Smooth muscle cell (in vitro differentiated cells): ENCODE data around the gene PRKG1. TPM values are rescaled to one million over a fixed set of nuclear protein-coding genes. Genes with fewer than 3 reads are reported as not detected.
A peak's percentile ranks its signal among the peaks of the same experiment; 100 is the strongest.

Experiments used
- DNase-seq: peaks from one replicate; lab custom pipeline; 2025; ENCODE audit not compliant: unreplicated experiment; lab: John Stamatoyannopoulos, UW
- H2AFZ ChIP-seq: fragments of 200-600 bp; sonication (generic); 2 replicates; pipeline ENCODE4 v1.6.0; 2016; ENCODE audit warnings: antibody characterized with exemption, low read depth, mild to moderate bottlenecking
- H3F3A ChIP-seq: fragments of 200-600 bp; sonication (generic); 2 replicates; pipeline ENCODE4 v1.6.0; 2017; ENCODE audit warnings: antibody characterized with exemption, low read depth
- H3K27ac ChIP-seq: fragments of 200-600 bp; sonication (generic); 2 replicates; pipeline ENCODE4 v1.5.1; 2016; ENCODE audit warnings: low read depth, mild to moderate bottlenecking
- H3K27me3 ChIP-seq: fragments of 200-600 bp; sonication (generic); 2 replicates; pipeline ENCODE4 v1.6.1; 2016; ENCODE audit warnings: low read depth, mild to moderate bottlenecking
- H3K36me3 ChIP-seq: fragments of 200-600 bp; sonication (generic); 2 replicates; pipeline ENCODE4 v1.5.1; 2016; ENCODE audit warnings: low read depth
- H3K4me1 ChIP-seq: fragments of 200-600 bp; sonication (generic); 2 replicates; pipeline ENCODE4 v1.5.1; 2016; ENCODE audit warnings: low read depth
- H3K4me2 ChIP-seq: fragments of 200-600 bp; sonication (generic); 2 replicates; pipeline ENCODE4 v1.6.0; 2016; ENCODE audit warnings: mild to moderate bottlenecking
- H3K4me3 ChIP-seq: fragments of 200-600 bp; sonication (generic); 2 replicates; pipeline ENCODE4 v1.5.1; 2016; ENCODE audit warnings: mild to moderate bottlenecking
- H3K79me2 ChIP-seq: fragments of 200-600 bp; sonication (generic); 2 replicates; pipeline ENCODE4 v1.6.0; 2016; ENCODE audit warnings: low read depth, mild to moderate bottlenecking
- H3K9ac ChIP-seq: fragments of 200-600 bp; sonication (generic); 2 replicates; pipeline ENCODE4 v1.6.0; 2016; ENCODE audit warnings: low read depth
- H3K9me3 ChIP-seq: fragments of 200-600 bp; sonication (generic); replicated peaks from 2 replicates; pipeline ENCODE4 v1.5.1; 2016; ENCODE audit warnings: low read depth
- H4K20me1 ChIP-seq: fragments of 200-600 bp; sonication (generic); 2 replicates; pipeline ENCODE4 v1.6.0; 2016; ENCODE audit warnings: low read depth
- WGBS: methylation state at CpG from one replicate; pipeline ENCODE4 v1.1.7; 2016; ENCODE audit warnings: low lambda C conversion rate; 5-methylcytosine and 5-hydroxymethylcytosine counted together
- polyA plus RNA-seq: library from polyadenylated mRNA; unstranded; fragments of >200 nt; fragmentation: Nextera tagmentation; extraction: Ambion mirVana; gene quantifications from 2 replicates; pipeline ENCODE4 v1.2.1, GENCODE V29; 2016
- total RNA-seq: library from RNA; depleted of rRNA; stranded (reverse); fragments of >200 nt; gene quantifications from 2 replicates; pipeline ENCODE4 v1.2.3, GENCODE V29; 2014
- TF ChIP-seq, protein P1 (sequence below): fragments of 200-600 bp; sonication (generic); IDR thresholded peaks from 2 replicates; pipeline ENCODE4 v1.5.1; 2017; ENCODE audit warnings: borderline replicate concordance, mild to moderate bottlenecking, antibody characterized with exemption; ENCODE audit not compliant: insufficient read depth, poor library complexity, severe bottlenecking

Gene PRKG1
- total and polyA plus RNA-seq, 2 experiments from 2014 or later, result 7.2 to 13.4 TPM

DNA sequence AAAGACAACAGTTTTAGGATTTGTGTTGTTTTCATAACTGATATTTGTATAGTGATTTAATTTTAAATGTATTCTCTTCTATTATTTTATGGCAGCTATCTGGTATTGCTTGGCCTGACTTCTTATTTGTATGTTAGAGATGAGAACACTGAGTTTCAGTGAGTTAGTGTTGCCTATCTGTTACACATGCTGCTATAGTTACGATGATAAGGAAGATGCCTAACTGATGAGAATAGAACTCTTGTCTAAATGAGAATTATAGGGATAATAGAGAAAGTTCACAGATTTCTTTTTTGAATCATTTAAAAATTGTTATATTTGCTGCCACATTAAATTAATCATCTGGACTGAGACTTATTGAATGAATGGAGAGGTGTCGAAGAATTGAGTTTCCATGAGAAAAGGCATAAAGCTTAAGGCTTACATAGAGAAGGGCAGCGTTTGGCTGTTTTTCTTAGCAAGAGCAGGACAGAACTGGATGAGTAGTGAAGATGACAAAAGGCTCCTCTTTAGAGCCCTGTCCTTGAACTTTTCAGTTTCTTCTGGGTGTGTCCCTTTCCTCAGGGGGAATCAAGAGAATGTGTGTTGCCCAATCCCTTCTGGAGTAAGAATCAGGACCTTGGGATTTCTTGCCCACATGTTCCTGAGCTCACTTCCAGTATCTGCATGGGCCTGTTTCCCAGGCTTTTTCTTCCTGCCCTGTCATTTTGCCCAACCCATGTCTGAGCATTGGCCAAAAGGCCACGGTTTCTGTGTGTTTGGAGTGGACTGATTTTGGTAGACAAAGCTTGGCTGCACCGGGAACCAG, 820.7 kb downstream of the PRKG1 start:
- WGBS, result 81% methylated on average over 5 of the region's 5 CpGs
- H3K9ac ChIP-seq, result peak overlapping the region; percentile 39
- TF ChIP-seq, protein P1, sequence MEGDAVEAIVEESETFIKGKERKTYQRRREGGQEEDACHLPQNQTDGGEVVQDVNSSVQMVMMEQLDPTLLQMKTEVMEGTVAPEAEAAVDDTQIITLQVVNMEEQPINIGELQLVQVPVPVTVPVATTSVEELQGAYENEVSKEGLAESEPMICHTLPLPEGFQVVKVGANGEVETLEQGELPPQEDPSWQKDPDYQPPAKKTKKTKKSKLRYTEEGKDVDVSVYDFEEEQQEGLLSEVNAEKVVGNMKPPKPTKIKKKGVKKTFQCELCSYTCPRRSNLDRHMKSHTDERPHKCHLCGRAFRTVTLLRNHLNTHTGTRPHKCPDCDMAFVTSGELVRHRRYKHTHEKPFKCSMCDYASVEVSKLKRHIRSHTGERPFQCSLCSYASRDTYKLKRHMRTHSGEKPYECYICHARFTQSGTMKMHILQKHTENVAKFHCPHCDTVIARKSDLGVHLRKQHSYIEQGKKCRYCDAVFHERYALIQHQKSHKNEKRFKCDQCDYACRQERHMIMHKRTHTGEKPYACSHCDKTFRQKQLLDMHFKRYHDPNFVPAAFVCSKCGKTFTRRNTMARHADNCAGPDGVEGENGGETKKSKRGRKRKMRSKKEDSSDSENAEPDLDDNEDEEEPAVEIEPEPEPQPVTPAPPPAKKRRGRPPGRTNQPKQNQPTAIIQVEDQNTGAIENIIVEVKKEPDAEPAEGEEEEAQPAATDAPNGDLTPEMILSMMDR, result no peak

DNA sequence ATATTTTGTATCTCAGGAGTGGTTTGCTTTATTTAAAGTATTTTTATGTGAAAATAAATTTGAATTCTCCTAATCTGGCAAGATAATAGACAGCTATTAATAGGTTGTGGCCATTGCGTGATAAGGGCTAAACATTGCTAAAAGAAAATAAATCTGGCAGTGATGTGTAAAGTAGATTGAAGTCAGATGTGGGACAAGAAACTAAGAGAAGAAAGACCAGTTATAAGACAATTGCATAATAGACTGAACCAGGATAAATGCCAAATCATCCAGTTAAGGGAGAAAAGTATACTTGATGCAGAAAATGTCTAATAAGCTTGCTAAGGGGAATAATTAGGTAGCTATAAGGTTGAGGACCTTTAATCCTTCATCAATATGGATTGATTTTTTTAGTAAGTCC, 822.6 kb downstream of the PRKG1 start:
- Histone ChIP-seq H2AFZ (no peak overlapping the region), H3K4me2 (no peak overlapping the region), H3K27ac (no peak overlapping the region), H3K36me3 (no peaks in the 10 kb centered on the region), H3K4me3 (no peak overlapping the region), H3F3A (no peaks in the 10 kb centered on the region), H3K9ac (no peak overlapping the region), H4K20me1 (no peaks in the 10 kb centered on the region), H3K79me2 (no peaks in the 10 kb centered on the region), H3K4me1 (peaks cover 9% of the 10 kb centered on the region), H3K9me3 (no peaks in the 10 kb centered on the region), H3K27me3 (no peaks in the 10 kb centered on the region)
- DNase-seq, result no peak
- TF ChIP-seq, protein P1, result no peak
- WGBS, result 60% methylated on average over 1 of the region's 1 CpG

More for the DNA sequence above, 820.7 kb downstream of the PRKG1 start:
- Histone ChIP-seq H3K27ac (peak overlapping the region; percentile 72), H2AFZ (no peak overlapping the region), H3K9me3 (no peaks in the 10 kb centered on the region), H4K20me1 (no peaks in the 10 kb centered on the region), H3K4me3 (no peak overlapping the region), H3F3A (no peaks in the 10 kb centered on the region), H3K4me2 (peak overlapping the region; percentile 19), H3K79me2 (no peaks in the 10 kb centered on the region), H3K27me3 (no peaks in the 10 kb centered on the region), H3K36me3 (no peaks in the 10 kb centered on the region), H3K4me1 (peaks cover 9% of the 10 kb centered on the region)
- no peak for DNase-seq

DNA sequence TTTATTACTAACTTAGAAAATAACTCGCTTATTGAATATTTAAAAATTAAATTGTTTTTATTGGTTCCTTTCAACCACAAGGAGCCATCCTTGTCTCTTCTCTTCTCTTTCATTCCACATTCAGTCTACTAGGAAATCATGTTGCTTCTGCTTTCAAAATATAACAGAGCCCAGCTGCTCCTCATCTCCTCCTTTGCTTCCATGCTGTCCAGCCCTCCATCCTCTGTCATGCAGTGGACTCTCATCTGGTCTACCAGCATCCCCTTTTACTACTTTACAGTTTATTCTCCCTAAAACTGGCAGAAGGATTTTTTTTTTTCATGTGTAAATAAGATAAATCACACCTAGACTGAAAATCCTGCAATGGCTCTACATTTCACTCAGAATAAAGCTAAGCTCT, 823.3 kb downstream of the PRKG1 start:
- H3K36me3 ChIP-seq, result no peaks in the 10 kb centered on the region
- no peaks in the 10 kb centered on the region for H3K9me3 ChIP-seq
- no peak overlapping the region for H2AFZ ChIP-seq
- 100% methylated on average over 1 of the region's 1 CpG for WGBS
- no peaks in the 10 kb centered on the region for H3K79me2 ChIP-seq
- H4K20me1 ChIP-seq, result no peaks in the 10 kb centered on the region
- no peak overlapping the region for H3K4me2 ChIP-seq
- TF ChIP-seq, protein P1, result no peak
- H3K4me1 ChIP-seq, result peaks cover 9% of the 10 kb centered on the region
- H3F3A ChIP-seq, result no peaks in the 10 kb centered on the region
- no peak overlapping the region for H3K27ac ChIP-seq
- DNase-seq, result no peak
- H3K4me3 ChIP-seq, result no peak overlapping the region
- no peaks in the 10 kb centered on the region for H3K27me3 ChIP-seq
- H3K9ac ChIP-seq, result no peak overlapping the region

DNA sequence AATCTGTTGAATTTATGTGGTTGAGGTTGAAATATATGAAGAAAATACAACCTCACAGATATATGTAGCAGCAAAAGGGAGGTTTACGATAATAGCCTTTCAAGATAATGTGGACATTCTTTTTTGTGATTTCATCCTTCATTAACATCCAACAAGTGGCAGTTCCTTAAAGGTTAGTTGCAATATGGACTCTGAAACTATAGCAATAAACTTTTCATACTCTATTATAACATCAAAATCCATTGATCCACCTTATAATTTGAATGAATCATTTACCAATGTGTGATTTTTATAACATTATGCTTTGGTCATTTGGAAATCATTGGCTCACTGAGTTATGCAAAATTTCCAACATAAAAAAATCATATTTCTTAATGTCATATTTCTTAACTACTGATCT, 825.9 kb downstream of the PRKG1 start:
- Histone ChIP-seq H3K9me3 (no peaks in the 10 kb centered on the region), H3K36me3 (no peaks in the 10 kb centered on the region), H3K4me2 (no peak overlapping the region), H4K20me1 (no peaks in the 10 kb centered on the region), H3K9ac (no peak overlapping the region), H3K4me1 (peaks cover 3% of the 10 kb centered on the region), H3K27ac (no peak overlapping the region), H3K4me3 (no peak overlapping the region), H3K27me3 (no peaks in the 10 kb centered on the region), H3F3A (no peaks in the 10 kb centered on the region), H2AFZ (no peak overlapping the region), H3K79me2 (no peaks in the 10 kb centered on the region)
- DNase-seq, result no peak
- TF ChIP-seq, protein P1, result no peak
- 96% methylated on average over 1 of the region's 1 CpG for WGBS
